HG02943 (cell line): ENCODE results near the gene CFP.
A peak's percentile ranks its signal among the peaks of the same experiment; 100 is the strongest.
"Not testable (repeated sequence)": the region's sequence is repeated elsewhere in the genome, so short reads cannot be mapped to it uniquely, and the experiment has no call there.

Source experiments
- ATAC-seq: cut with Tn5 transposase; IDR thresholded peaks from one replicate; pipeline ENCODE4 v1.9.1; 2021; ENCODE audit warnings: mild to moderate bottlenecking, low read depth, moderate library complexity; ENCODE audit not compliant: unreplicated experiment

The CFP gene

GRCh38 chrX:47629419-47630200, at the start of gene CFP:
CFP (minus strand) TSS chrX:47629930; CDS start chrX:47629844, 86 bp downstream.
- no peak for ATAC-seq

DNA sequence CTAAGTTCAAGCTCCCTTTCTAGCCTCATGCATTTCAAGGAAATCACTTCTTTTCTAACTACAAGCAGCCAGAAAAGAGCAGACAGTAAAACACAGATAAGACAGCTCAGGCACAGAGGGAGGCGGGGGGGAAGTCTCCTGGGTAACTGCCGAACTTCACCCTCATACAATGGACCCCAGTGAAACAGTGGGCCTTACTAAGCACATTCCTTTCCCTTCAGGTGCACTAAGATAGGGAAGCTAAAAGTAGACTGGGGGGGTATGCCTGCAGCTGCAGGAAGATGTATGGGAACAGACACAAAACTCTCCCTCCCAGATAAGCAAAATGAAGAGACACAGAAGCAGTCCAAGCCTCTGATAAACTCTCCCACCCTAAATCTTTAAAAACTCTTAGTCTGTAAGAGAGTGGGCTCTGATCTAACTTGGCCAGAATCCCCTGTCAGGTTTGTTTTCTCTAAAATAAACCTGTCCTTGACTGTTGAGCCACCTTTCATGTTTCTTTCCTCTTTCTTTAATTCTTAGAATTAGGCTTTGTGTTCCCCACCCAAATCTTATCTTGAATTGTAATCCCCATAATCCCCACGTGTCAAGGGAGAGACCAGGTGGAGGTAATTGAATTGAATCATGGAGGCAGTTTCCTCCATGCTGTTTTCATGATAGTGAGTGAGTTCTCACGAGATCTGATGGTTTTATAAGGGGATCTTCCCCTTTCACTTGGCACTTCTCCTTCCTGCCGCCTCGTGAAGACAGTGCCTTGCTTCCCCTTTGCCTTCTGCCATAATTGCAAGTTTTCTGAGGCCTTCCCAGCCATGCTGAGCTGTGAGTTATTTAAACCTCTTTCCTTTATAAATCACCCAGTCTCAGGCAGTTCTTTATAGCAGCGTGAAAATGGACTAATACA, 46.5 kb upstream of the CFP start:
- not testable (repeated sequence) for ATAC-seq

- no peak for ATAC-seq
Observed at GRCh38 chrX:47674776-47675175, 45.0 kb upstream of the CFP start.

- not testable (repeated sequence) for ATAC-seq
Observed at GRCh38 chrX:47665797-47666196, 36.1 kb upstream of the CFP start.

DNA sequence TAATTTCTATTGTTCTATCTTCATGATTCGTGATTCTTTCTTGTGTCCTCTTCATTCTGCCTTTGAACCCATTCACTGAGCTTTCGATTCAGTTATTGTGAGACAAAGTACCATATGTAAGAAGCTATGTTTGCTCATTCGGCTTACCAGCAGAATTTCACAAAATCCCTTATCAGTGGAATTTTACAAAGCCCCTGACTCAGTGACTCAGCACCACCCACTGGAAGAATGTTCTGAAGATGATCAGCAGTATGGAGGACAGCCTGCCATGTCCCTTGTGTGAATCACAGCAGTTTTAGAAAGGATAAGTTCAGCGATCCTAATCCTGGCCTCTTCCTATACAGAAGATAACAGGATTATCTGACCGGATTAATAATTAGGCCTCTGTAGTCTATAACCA, 35.0 kb upstream of the CFP start:
- ATAC-seq, result no peak

GRCh38 chrX:47662144-47662657, 32.5 kb upstream of the CFP start:
- no peak for ATAC-seq

- no peak for ATAC-seq
Observed at GRCh38 chrX:47661539-47661938, 31.8 kb upstream of the CFP start.

- ATAC-seq, result no peak
Observed at GRCh38 chrX:47659421-47659726, 29.6 kb upstream of the CFP start.

DNA sequence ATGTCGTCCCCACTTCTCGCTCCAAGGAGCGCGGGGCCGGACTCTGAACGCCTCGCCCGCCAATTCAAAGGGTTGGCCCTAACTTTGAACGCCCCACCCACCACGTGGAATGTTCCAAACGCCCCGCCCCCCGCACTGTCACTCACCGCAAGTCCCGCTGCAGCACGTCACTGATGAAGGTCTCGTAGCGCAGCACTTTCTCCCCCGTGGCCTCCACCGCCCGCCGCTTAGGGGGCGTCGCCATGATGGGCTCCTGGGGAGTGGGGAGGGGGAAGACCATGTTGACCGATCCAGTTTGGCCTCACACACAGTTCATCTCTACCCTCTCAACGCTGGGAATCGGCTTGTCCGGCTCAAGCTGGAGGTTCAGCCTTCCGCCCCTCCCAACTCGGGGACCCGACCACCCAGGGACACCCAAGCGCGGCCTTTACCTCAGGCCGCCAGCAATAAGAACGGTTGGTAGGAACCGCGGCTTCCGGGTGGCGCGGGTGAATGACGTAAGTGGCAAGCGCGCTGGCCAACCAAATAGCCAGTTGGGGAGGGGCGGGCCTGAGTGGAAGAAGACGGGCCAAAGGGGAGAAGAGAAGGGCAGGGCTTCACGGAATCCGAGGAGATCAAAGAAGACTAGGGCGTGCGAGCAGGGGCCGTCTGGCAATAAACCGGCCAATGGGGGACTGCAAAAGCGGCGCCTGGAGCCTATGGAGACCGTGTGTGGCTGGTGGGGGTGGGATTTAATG, 29.1 kb upstream of the CFP start, which contains the start of gene UXT:
Gene UXT, minus strand, starts transcription at position 497 of the 737 bp plus-strand sequence. Its CDS starts 253 bp downstream, at position 244.
- ATAC-seq, result peak; percentile 80

DNA sequence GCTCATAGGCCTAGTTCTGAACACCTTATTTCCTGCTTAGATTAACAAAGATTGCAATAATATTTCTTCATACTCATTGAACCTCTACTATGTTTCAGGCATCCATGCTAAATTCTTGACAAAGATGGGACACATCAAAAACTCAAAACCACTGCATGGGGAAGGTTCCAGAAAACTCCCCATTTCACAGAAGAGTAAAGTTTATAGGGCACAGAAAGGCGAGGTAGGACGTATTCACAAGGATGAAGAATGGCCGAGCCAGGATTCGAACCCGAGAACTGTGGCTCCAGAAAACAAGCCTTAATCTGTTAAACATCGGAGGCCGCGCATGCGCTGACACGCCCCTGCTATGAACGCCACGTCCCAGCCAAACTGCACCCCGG, 28.6 kb upstream of the CFP start:
- no peak for ATAC-seq

- ATAC-seq, result no peak
Observed at GRCh38 chrX:47651043-47651905, 21.5 kb upstream of the CFP start.

DNA sequence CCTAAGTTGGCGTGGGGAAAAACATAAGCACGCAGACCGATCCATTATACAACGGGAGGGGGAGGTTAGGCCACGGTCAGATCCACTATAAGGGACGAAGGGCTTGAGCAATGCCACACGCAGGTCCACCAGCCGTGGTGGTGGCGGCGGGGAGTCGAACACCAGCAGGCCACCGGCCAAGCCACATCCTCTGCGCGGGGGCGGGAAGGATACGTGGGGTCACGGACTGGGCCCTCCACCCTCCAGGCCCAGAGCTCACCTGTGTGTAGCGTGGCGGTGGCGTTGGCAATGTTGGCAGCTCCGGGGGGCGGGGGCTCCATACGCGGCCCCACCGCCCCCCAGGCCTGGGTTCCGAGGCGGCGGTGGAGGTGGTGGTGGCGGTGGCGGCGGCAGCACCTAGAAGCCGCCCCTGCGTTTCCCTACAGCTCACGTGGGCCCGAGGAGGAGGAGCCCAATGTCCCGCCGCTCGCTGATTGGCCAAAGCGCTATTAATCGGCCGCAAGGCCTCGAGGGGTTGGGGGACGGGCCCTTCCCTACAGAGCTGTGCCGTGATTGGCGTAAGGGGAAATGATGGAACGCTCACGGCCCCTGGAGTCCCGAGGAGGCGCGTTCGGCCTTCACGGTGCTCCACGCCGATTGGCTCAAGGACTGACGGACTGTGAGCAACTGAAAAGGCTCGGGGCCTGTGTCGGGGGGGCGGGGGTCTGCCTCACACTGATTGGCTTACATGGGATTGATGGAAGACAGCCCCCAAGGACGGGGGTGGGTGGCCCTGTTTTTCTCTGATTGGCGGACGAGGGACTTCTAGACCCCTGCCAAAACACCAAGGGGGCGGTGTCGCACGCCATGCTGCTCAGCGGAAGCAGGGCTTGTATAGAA, 20.7 kb upstream of the CFP start, which contains the start of gene ELK1:
Gene ELK1, minus strand, starts transcription at position 400 of the 879 bp plus-strand sequence. CDS start 9,122 bp downstream, outside the sequence.
- peak; percentile 89 for ATAC-seq

- no peak for ATAC-seq
Observed at GRCh38 chrX:47649781-47650163, 20.0 kb upstream of the CFP start.

DNA sequence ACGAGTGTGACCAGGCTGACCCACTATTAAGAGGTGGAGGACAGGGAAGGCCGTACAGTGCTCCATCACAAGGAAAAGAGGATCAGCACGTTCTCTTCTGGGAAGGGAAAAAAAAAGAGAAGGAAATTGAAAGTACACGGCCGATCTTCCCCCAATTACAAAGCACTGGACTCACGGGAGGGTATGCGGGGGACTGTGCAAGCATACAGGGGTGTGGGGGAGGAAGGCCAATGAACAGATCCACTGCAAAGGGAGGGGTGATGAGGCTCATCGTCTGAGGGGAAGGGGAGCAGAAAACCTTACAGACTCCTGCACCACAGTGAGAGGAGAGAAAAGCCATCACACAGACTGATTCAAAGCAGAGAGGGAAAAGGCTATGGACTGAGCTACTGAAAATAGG, 19.5 kb upstream of the CFP start:
- ATAC-seq, result no peak

GRCh38 chrX:47648376-47648775, 18.6 kb upstream of the CFP start:
- no peak for ATAC-seq

GRCh38 chrX:47646636-47647035, 16.9 kb upstream of the CFP start:
- ATAC-seq, result no peak

DNA sequence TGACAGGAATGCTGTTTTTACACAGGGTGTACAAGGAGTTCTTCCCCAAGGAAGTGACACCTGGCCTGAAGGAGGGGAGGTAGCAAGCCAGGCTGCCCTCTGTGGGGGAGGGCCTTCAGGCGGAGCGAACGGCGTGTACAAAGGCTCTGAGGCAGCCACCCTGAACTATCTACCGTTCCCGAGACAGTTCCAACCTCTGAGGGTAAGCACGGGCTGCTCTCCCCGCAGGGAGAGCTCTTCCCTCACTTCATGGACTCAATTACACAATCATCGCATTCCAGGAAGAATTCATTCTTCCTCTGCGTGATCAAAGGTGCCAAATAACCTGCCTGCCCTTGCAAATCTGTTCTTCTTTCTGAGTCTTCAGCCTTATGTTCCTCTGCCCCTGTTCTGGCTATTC, 15.8 kb upstream of the CFP start:
- ATAC-seq, result no peak

GRCh38 chrX:47644557-47645091, 14.9 kb upstream of the CFP start:
- no peak for ATAC-seq
